Mucosa of rectum (tissue), 2 donors: ENCODE measurements around the gene OTOG.

Experiments
- H3K27ac ChIP-seq, 2 donors: one replicate each; pipeline ENCODE4 v1.7.0; 2013; ENCODE audit warnings: inconsistent platforms in 2 of 2, low read depth in 2 of 2, low read length in 2 of 2
- H3K27me3 ChIP-seq, 2 donors: one replicate each; pipeline ENCODE4 v1.7.0; 2013; ENCODE audit warnings: low read length in 2 of 2; ENCODE audit not compliant: control insufficient read depth in 2 of 2, insufficient read depth in 2 of 2
- H3K36me3 ChIP-seq, 2 donors: one replicate each; pipeline ENCODE4 v1.7.0; 2013; ENCODE audit warnings: low read length in 2 of 2; ENCODE audit not compliant: control insufficient read depth in 2 of 2, insufficient read depth in 2 of 2
- H3K4me1 ChIP-seq, 2 donors: one replicate each; pipeline ENCODE4 v1.7.0; 2013; ENCODE audit warnings: low read length in 2 of 2, mild to moderate bottlenecking in 1 of 2; ENCODE audit not compliant: control insufficient read depth in 2 of 2, insufficient read depth in 2 of 2
- H3K4me3 ChIP-seq, 2 donors: one replicate each; pipeline ENCODE4 v1.7.0; 2013; ENCODE audit warnings: low read length in 2 of 2
- H3K9ac ChIP-seq, 2 donors: one replicate each; pipeline ENCODE4 v1.7.0; 2013; ENCODE audit warnings: low read length in 2 of 2, low read depth in 1 of 2, mild to moderate bottlenecking in 1 of 2
- H3K9me3 ChIP-seq, 2 donors: one replicate each; pipeline ENCODE4 v1.7.0; 2013; ENCODE audit warnings: low read length in 2 of 2; ENCODE audit not compliant: control insufficient read depth in 2 of 2
- donor health status: healthy.
- donor health status: Normal muscosa, but diverticular disease.

Gene OTOG

GRCh38 chr11:17658211-17658610 is 111.2 kb downstream of the OTOG start:
- Histone ChIP-seq H3K4me1 (no peaks in the 10 kb centered on the region), H3K36me3 (no peaks in the 10 kb centered on the region), H3K4me3 (no peak overlapping the region), H3K9me3 (no peaks in the 10 kb centered on the region), H3K9ac (no peak overlapping the region), H3K27ac (no peak overlapping the region), H3K27me3 (no peaks in the 10 kb centered on the region)

DNA sequence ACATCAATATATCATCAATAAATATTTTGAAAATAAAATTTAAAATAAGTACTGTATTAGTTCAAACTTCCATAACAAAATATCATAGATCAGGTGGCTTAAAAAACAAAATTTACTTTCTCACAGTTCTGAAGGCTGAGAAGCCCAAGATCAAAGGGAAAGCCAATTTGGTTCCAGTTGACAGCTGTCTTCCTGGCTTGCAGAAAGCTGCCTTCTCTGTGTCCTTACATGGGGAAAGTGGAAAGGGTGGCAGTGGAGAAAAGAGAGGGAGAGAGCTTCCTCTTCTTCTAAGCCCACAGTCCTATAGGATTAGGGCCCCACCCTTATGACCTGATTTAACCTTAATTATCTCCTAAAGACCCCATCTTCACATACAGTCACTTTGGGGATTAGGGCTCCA is 121.1 kb downstream of the OTOG start:
- H3K4me1 ChIP-seq = no peaks in the 10 kb centered on the region
- no peak overlapping the region for H3K4me3 ChIP-seq
- no peak overlapping the region for H3K27ac ChIP-seq
- H3K27me3 ChIP-seq = peaks cover 0 to 5% of the 10 kb centered on the region in 2 donors
- H3K9ac ChIP-seq = no peak overlapping the region
- H3K36me3 ChIP-seq = no peaks in the 10 kb centered on the region
- no peaks in the 10 kb centered on the region for H3K9me3 ChIP-seq

- peaks cover 0 to 5% of the 10 kb centered on the region in 2 donors for H3K27me3 ChIP-seq
- H3K36me3 ChIP-seq = no peaks in the 10 kb centered on the region
- no peak overlapping the region for H3K27ac ChIP-seq
- no peak overlapping the region for H3K4me3 ChIP-seq
- no peak overlapping the region for H3K9ac ChIP-seq
- H3K4me1 ChIP-seq = no peaks in the 10 kb centered on the region
- no peaks in the 10 kb centered on the region for H3K9me3 ChIP-seq
Measured at GRCh38 chr11:17672469-17672868, 125.4 kb downstream of the OTOG start.

DNA sequence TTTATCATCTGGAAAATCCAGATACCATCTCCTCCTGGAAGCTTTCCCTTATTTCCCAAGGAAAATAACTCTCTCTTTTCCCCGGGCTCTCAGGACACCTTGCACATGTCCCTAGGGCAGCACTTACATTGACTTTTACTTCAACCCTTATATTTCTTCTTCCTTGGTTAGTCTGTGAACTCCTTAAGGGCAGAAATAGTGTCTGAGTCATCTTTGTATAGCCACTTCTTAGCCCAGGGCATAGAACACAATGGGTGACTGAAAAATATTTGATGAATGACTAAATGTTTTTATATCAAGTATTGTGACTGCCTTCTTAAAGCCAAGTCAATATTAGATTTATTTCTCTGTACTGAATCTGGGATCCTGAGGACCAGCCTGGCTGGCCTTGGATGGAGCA is 126.9 kb downstream of the OTOG start:
- H3K9me3 ChIP-seq = no peaks in the 10 kb centered on the region
- no peaks in the 10 kb centered on the region for H3K4me1 ChIP-seq
- H3K27ac ChIP-seq = no peak overlapping the region
- no peaks in the 10 kb centered on the region for H3K36me3 ChIP-seq
- H3K4me3 ChIP-seq = no peak overlapping the region
- H3K9ac ChIP-seq = no peak overlapping the region
- H3K27me3 ChIP-seq = peaks cover 0 to 5% of the 10 kb centered on the region in 2 donors

GRCh38 chr11:17682848-17683247 is 135.8 kb downstream of the OTOG start:
- Histone ChIP-seq H3K36me3 (no peaks in the 10 kb centered on the region), H3K9ac (no peak overlapping the region), H3K27ac (no peak overlapping the region), H3K4me3 (no peak overlapping the region), H3K27me3 (peaks cover 0 to 3% of the 10 kb centered on the region in 2 donors), H3K4me1 (no peaks in the 10 kb centered on the region), H3K9me3 (no peaks in the 10 kb centered on the region)

- H3K27me3 ChIP-seq = peaks cover 0 to 3% of the 10 kb centered on the region in 2 donors
- no peaks in the 10 kb centered on the region for H3K9me3 ChIP-seq
- H3K4me3 ChIP-seq = no peak overlapping the region
- no peak overlapping the region for H3K27ac ChIP-seq
- no peaks in the 10 kb centered on the region for H3K4me1 ChIP-seq
- no peak overlapping the region for H3K9ac ChIP-seq
- no peaks in the 10 kb centered on the region for H3K36me3 ChIP-seq
Measured at GRCh38 chr11:17683377-17684161, 136.5 kb downstream of the OTOG start.

DNA sequence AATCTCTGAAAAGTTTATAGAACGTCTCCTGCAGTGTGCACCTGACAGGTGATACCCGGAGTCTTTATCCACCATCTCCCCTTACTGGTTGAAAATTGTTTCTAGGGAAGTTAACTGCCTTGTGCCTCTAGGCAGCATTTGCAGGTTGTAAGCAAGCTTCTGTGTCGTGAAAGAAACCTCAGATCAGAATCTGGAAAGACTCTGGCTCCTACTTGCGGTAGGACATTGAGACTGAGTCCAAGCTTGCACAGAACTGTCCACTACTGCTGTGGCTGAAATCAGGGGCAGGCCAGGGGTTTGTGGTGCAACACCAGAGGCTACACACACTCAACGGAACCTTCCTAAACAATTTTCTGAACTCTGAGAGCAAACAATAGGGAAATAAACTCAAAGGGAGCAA is 137.5 kb downstream of the OTOG start:
- Histone ChIP-seq H3K9me3 (no peaks in the 10 kb centered on the region), H3K36me3 (no peaks in the 10 kb centered on the region), H3K27me3 (peaks cover under 1 to 3% of the 10 kb centered on the region in 2 donors), H3K4me1 (no peaks in the 10 kb centered on the region), H3K27ac (no peak overlapping the region), H3K9ac (no peak overlapping the region), H3K4me3 (no peak overlapping the region)

DNA sequence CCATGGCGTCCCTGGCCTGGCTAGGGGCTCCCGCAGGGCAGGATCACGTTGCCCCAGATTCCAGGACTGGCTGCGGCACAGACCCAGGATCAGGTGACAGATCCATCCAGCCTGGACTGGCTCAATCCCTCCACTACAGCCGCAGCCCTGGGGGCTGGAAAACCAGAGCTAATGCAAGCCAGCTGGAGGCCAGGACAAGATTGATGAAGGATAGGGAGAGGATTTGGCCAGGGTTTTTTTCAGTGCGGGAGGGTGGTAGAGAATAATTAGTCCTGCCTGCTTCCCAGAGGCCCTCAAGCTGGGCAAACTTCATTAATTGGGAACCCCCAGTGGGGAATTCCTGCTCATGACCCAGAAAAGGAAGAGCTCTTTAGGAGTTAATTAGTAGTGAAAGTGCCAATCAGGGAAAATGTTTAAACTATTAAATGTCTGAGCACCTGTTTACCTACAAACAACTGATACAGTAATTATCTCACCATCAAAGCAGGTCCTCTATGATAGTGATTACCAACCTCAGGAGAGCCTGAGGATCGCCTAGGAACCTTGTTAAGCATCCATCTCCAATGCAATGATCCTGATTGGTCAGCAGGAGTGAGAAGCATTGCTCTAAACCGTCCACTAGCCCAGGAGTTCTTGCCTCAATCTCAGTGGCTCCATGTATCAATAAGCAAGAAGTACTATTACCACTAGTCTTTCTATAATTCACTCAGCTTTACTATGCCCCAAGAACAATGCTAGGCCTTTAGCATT is 139.3 kb downstream of the OTOG start:
- Histone ChIP-seq H3K4me3 (no peak overlapping the region), H3K27ac (no peak overlapping the region), H3K27me3 (peaks cover 2 to 7% of the 10 kb centered on the region in 2 donors), H3K9ac (no peak overlapping the region), H3K36me3 (no peaks in the 10 kb centered on the region), H3K4me1 (no peaks in the 10 kb centered on the region), H3K9me3 (no peaks in the 10 kb centered on the region)

DNA sequence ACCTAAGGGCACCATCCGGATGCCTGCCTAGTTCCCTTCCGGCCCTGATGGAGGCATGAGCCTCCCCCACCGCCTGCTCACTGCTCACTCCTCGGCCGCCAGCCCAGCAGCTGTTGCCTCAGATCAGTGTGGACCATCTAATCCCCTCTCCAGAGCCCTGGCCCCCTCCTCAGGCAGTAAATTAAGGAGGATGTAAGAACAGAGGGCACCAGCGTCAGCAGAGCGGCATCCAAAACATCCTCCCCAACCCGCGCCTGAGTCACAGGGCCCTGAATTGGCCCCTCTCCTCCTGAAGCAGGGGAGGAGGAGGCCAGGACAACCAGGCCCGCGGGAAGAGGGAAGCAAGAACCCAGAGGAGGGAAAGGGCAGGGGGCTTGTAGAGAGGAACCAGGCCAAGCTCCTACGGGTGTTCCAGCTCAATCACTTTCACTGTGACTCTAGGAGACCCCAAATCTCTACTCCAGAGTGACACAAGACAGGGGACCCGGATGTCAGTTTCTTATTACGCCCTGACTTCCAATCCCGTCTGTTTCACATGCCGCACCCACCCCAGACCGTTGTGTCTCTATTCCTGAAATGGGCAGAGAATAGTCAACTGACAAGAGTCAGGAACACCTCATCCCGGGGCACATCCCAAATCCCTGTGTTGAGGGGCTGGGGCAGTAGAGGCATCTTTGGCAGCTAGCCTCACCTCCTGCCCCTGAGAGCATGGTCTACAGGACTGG is 141.0 kb downstream of the OTOG start:
- H3K4me3 ChIP-seq = no peak overlapping the region
- H3K27me3 ChIP-seq = peaks cover 2 to 13% of the 10 kb centered on the region in 2 donors
- no peaks in the 10 kb centered on the region for H3K9me3 ChIP-seq
- no peaks in the 10 kb centered on the region for H3K4me1 ChIP-seq
- H3K9ac ChIP-seq = no peak overlapping the region
- H3K27ac ChIP-seq = no peak overlapping the region
- H3K36me3 ChIP-seq = no peaks in the 10 kb centered on the region

GRCh38 chr11:17691550-17691949 is 144.5 kb downstream of the OTOG start:
- H3K27ac ChIP-seq = no peak overlapping the region
- H3K4me3 ChIP-seq = no peak overlapping the region
- H3K27me3 ChIP-seq = peaks cover 15 to 26% of the 10 kb centered on the region in 2 donors
- H3K9me3 ChIP-seq = no peaks in the 10 kb centered on the region
- no peaks in the 10 kb centered on the region for H3K36me3 ChIP-seq
- no peaks in the 10 kb centered on the region for H3K4me1 ChIP-seq
- H3K9ac ChIP-seq = no peak overlapping the region
